ENCODE measurements around the gene MGMT.

DNA sequence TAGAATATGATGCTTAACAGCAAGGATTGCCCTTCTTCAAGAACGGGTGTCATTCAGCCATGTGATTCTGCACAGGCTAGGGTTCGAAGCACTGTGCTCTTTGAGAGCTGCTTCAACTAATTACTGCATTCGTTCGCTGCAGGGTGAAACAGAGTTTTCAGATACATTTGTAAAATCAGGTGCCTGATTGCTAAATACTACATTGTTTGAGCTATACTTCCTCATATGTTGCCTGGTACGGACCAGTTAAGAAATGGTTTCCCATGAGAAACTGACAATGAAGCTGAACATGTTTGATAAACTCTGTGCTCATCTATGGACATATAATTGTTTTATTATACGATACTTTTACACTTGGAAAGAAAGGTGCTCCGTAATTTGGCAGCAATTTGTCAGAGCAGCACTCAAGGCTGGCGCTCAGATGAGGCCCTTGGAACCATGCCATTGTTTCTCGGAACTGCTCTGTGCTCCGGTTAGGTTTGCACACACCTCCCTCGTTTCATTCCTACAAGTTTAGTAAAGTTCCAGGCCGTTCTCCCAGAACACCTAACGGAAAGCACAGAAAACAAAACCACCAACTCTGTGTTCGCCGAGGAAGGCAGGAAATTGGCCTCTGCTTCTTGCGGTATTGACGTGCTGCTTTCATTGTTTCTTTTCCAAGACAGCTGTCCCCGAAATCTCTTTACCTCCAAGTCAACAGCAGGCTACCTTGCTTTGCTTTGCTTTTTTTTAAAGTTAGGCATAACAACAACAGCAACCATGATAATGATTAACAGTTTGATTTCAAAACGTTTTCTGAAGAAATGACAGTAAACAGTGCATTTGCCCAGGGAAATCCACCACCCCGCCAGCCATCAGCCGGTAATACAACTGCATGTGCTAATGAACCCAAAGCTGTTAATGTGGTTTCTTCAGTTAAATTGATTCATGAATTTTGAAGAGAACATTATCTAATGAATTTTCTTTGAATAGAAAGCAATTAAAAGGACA is 290.2 kb downstream of the MGMT start:
- TF ChIP-seq, protein P1, sequence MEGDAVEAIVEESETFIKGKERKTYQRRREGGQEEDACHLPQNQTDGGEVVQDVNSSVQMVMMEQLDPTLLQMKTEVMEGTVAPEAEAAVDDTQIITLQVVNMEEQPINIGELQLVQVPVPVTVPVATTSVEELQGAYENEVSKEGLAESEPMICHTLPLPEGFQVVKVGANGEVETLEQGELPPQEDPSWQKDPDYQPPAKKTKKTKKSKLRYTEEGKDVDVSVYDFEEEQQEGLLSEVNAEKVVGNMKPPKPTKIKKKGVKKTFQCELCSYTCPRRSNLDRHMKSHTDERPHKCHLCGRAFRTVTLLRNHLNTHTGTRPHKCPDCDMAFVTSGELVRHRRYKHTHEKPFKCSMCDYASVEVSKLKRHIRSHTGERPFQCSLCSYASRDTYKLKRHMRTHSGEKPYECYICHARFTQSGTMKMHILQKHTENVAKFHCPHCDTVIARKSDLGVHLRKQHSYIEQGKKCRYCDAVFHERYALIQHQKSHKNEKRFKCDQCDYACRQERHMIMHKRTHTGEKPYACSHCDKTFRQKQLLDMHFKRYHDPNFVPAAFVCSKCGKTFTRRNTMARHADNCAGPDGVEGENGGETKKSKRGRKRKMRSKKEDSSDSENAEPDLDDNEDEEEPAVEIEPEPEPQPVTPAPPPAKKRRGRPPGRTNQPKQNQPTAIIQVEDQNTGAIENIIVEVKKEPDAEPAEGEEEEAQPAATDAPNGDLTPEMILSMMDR (IDR thresholded peaks at IDR 0.05 in 2 of 3, conservative IDR thresholded peaks at IDR 0.05 in 1 of 3; ENCODE audit: insufficient read depth in 2 of 3, low read depth in 1 of 3, low read length in 3 of 3) = no peak
- TF ChIP-seq, protein P2, sequence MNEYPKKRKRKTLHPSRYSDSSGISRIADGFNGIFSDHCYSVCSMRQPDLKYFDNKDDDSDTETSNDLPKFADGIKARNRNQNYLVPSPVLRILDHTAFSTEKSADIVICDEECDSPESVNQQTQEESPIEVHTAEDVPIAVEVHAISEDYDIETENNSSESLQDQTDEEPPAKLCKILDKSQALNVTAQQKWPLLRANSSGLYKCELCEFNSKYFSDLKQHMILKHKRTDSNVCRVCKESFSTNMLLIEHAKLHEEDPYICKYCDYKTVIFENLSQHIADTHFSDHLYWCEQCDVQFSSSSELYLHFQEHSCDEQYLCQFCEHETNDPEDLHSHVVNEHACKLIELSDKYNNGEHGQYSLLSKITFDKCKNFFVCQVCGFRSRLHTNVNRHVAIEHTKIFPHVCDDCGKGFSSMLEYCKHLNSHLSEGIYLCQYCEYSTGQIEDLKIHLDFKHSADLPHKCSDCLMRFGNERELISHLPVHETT (CRISPR knock-in tag; conservative IDR thresholded peaks at IDR 0.05 in 1 of 2, IDR thresholded peaks at IDR 0.05 in 1 of 2) = no peak
- TF ChIP-seq POLR2A (conservative IDR thresholded peaks at IDR 0.05) (no peak), EP300 (IDR thresholded peaks at IDR 0.05; ENCODE audit: low read length) (no peak), CHD1 (IDR thresholded peaks at IDR 0.05; ENCODE audit: low read length) (no peak), USF2 (CRISPR knock-in tag; IDR thresholded peaks at IDR 0.05) (no peak), TEAD4 (IDR thresholded peaks at IDR 0.05; ENCODE audit: low read length) (no peak), TEAD4 (CRISPR knock-in tag; IDR thresholded peaks at IDR 0.05; ENCODE audit: borderline replicate concordance) (no peak), SMARCB1 (IDR thresholded peaks at IDR 0.05; ENCODE audit: insufficient read length, low read depth) (no peak), ADNP (tag; IDR thresholded peaks at IDR 0.05) (no peak), JUND (IDR thresholded peaks at IDR 0.05; ENCODE audit: borderline replicate concordance, low read depth, low read length) (no peak), JUND (tag; IDR thresholded peaks at IDR 0.05; ENCODE audit: borderline replicate concordance, low read depth, low read length) (no peak), RBBP5 (IDR thresholded peaks at IDR 0.05; ENCODE audit: borderline replicate concordance, insufficient read depth, low read length, poor library complexity, severe bottlenecking) (no peak), BRCA1 (IDR thresholded peaks at IDR 0.05) (no peak), BRCA1 (CRISPR knock-in tag; IDR thresholded peaks at IDR 0.05) (no peak), NFYB (IDR thresholded peaks at IDR 0.05; ENCODE audit: extremely low read depth, insufficient read length) (no peak)
- TF ChIP-seq, protein P3, sequence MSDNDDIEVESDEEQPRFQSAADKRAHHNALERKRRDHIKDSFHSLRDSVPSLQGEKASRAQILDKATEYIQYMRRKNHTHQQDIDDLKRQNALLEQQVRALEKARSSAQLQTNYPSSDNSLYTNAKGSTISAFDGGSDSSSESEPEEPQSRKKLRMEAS (CRISPR knock-in tag; IDR thresholded peaks at IDR 0.05) = no peak

All from K562 (cell line).